ENCODE data around the gene ACKR3.

The ACKR3 gene

GRCh38 chr2:236616031-236616430 lies 46.4 kb downstream of the ACKR3 start:
- no peak for DNase-seq (ENCODE audit: low spot score in 2 of 2)
- no peaks in the 10 kb centered on the region for H3K9me3 Mint-ChIP-seq
- no peak overlapping the region for H3K27ac Mint-ChIP-seq (ENCODE audit: low read depth)
- no peak for ATAC-seq (replicated peaks; ENCODE audit: extremely low read depth, poor library complexity, severe bottlenecking)
- peaks cover 89% of the 10 kb centered on the region for H3K27me3 Mint-ChIP-seq
- peaks cover 4% of the 10 kb centered on the region for H3K4me1 Mint-ChIP-seq
- no peak overlapping the region for H3K4me3 Mint-ChIP-seq
- no peaks in the 10 kb centered on the region for H3K36me3 Mint-ChIP-seq (ENCODE audit: insufficient read depth)

GRCh38 chr2:236616624-236617023 lies 47.0 kb downstream of the ACKR3 start:
- no peak overlapping the region for H3K27ac Mint-ChIP-seq (ENCODE audit: low read depth)
- H3K36me3 Mint-ChIP-seq (ENCODE audit: insufficient read depth): no peaks in the 10 kb centered on the region
- ATAC-seq (replicated peaks; ENCODE audit: extremely low read depth, poor library complexity, severe bottlenecking) (no peak), DNase-seq (ENCODE audit: low spot score in 2 of 2) (no peak)
- no peak overlapping the region for H3K4me3 Mint-ChIP-seq
- peaks cover 4% of the 10 kb centered on the region for H3K4me1 Mint-ChIP-seq
- H3K27me3 Mint-ChIP-seq: peaks cover 90% of the 10 kb centered on the region
- no peaks in the 10 kb centered on the region for H3K9me3 Mint-ChIP-seq

- H3K9me3 Mint-ChIP-seq: no peaks in the 10 kb centered on the region
- ATAC-seq (replicated peaks; ENCODE audit: extremely low read depth, poor library complexity, severe bottlenecking) (no peak), DNase-seq (ENCODE audit: low spot score in 2 of 2) (no peak)
- peaks cover 4% of the 10 kb centered on the region for H3K4me1 Mint-ChIP-seq
- H3K27ac Mint-ChIP-seq (ENCODE audit: low read depth): no peak overlapping the region
- H3K4me3 Mint-ChIP-seq: no peak overlapping the region
- H3K27me3 Mint-ChIP-seq: peaks cover 92% of the 10 kb centered on the region
- no peaks in the 10 kb centered on the region for H3K36me3 Mint-ChIP-seq (ENCODE audit: insufficient read depth)
These were observed 47.7 kb downstream of the ACKR3 start for GRCh38 chr2:236617221-236617737.

- no peak for ATAC-seq (replicated peaks; ENCODE audit: extremely low read depth, poor library complexity, severe bottlenecking)
- H3K4me3 Mint-ChIP-seq: no peak overlapping the region
These were observed 48.2 kb downstream of the ACKR3 start for GRCh38 chr2:236617796-236618195.

GRCh38 chr2:236618370-236618769 lies 48.7 kb downstream of the ACKR3 start:
- H3K27me3 Mint-ChIP-seq: peaks cover 89% of the 10 kb centered on the region
- no peak overlapping the region for H3K4me3 Mint-ChIP-seq
- H3K36me3 Mint-ChIP-seq (ENCODE audit: insufficient read depth): no peaks in the 10 kb centered on the region
- H3K4me1 Mint-ChIP-seq: peaks cover 4% of the 10 kb centered on the region
- DNase-seq (ENCODE audit: low spot score in 2 of 2) (no peak), ATAC-seq (replicated peaks; ENCODE audit: extremely low read depth, poor library complexity, severe bottlenecking) (no peak)
- H3K27ac Mint-ChIP-seq (ENCODE audit: low read depth): no peak overlapping the region
- H3K9me3 Mint-ChIP-seq: no peaks in the 10 kb centered on the region

More at GRCh38 chr2:236617796-236618195, 48.2 kb downstream of the ACKR3 start:
- no peaks in the 10 kb centered on the region for H3K36me3 Mint-ChIP-seq (ENCODE audit: insufficient read depth)
- DNase-seq (ENCODE audit: low spot score in 2 of 2): no peak
- peaks cover 94% of the 10 kb centered on the region for H3K27me3 Mint-ChIP-seq
- no peaks in the 10 kb centered on the region for H3K9me3 Mint-ChIP-seq
- H3K4me1 Mint-ChIP-seq: peaks cover 4% of the 10 kb centered on the region
- H3K27ac Mint-ChIP-seq (ENCODE audit: low read depth): no peak overlapping the region

- Mint-ChIP-seq H3K4me1 (no peaks in the 10 kb centered on the region), H3K4me3 (no peak overlapping the region), H3K27ac (ENCODE audit: low read depth) (no peak overlapping the region), H3K36me3 (ENCODE audit: insufficient read depth) (no peaks in the 10 kb centered on the region), H3K27me3 (peaks cover 72% of the 10 kb centered on the region), H3K9me3 (no peaks in the 10 kb centered on the region)
- DNase-seq (ENCODE audit: low spot score in 2 of 2) (no peak), ATAC-seq (replicated peaks; ENCODE audit: extremely low read depth, poor library complexity, severe bottlenecking) (no peak)
These were observed 50.4 kb downstream of the ACKR3 start for GRCh38 chr2:236619910-236620612.

GRCh38 chr2:236621786-236622185 lies 52.2 kb downstream of the ACKR3 start:
- no peaks in the 10 kb centered on the region for H3K4me1 Mint-ChIP-seq
- DNase-seq (ENCODE audit: low spot score in 2 of 2): no peak
- no peak overlapping the region for H3K4me3 Mint-ChIP-seq
- H3K36me3 Mint-ChIP-seq (ENCODE audit: insufficient read depth): no peaks in the 10 kb centered on the region
- H3K9me3 Mint-ChIP-seq: no peaks in the 10 kb centered on the region
- H3K27ac Mint-ChIP-seq (ENCODE audit: low read depth): no peak overlapping the region
- ATAC-seq (replicated peaks; ENCODE audit: extremely low read depth, poor library complexity, severe bottlenecking): no peak
- H3K27me3 Mint-ChIP-seq: peaks cover 55% of the 10 kb centered on the region

- no peak overlapping the region for H3K27ac Mint-ChIP-seq (ENCODE audit: low read depth)
- no peak for ATAC-seq (replicated peaks; ENCODE audit: extremely low read depth, poor library complexity, severe bottlenecking)
- H3K27me3 Mint-ChIP-seq: peaks cover 51% of the 10 kb centered on the region
These were observed 52.6 kb downstream of the ACKR3 start for GRCh38 chr2:236622201-236622600.

GRCh38 chr2:236622660-236623059 lies 53.0 kb downstream of the ACKR3 start:
- peaks cover 46% of the 10 kb centered on the region for H3K27me3 Mint-ChIP-seq
- no peaks in the 10 kb centered on the region for H3K36me3 Mint-ChIP-seq (ENCODE audit: insufficient read depth)
- ATAC-seq (replicated peaks; ENCODE audit: extremely low read depth, poor library complexity, severe bottlenecking): no peak
- no peaks in the 10 kb centered on the region for H3K4me1 Mint-ChIP-seq
- no peak overlapping the region for H3K4me3 Mint-ChIP-seq
- no peak for DNase-seq (ENCODE audit: low spot score in 2 of 2)
- no peaks in the 10 kb centered on the region for H3K9me3 Mint-ChIP-seq
- H3K27ac Mint-ChIP-seq (ENCODE audit: low read depth): no peak overlapping the region

More at GRCh38 chr2:236622201-236622600, 52.6 kb downstream of the ACKR3 start:
- Mint-ChIP-seq H3K4me3 (no peak overlapping the region), H3K9me3 (no peaks in the 10 kb centered on the region), H3K4me1 (no peaks in the 10 kb centered on the region), H3K36me3 (ENCODE audit: insufficient read depth) (no peaks in the 10 kb centered on the region)
- no peak for DNase-seq (ENCODE audit: low spot score in 2 of 2)

GRCh38 chr2:236623816-236624215 lies 54.2 kb downstream of the ACKR3 start:
- DNase-seq (ENCODE audit: low spot score in 2 of 2): no peak
- ATAC-seq (replicated peaks; ENCODE audit: extremely low read depth, poor library complexity, severe bottlenecking): no peak
- Mint-ChIP-seq H3K4me3 (no peak overlapping the region), H3K9me3 (no peaks in the 10 kb centered on the region), H3K27me3 (peaks cover 37% of the 10 kb centered on the region), H3K36me3 (ENCODE audit: insufficient read depth) (no peaks in the 10 kb centered on the region), H3K4me1 (no peaks in the 10 kb centered on the region), H3K27ac (ENCODE audit: low read depth) (no peak overlapping the region)

- H3K36me3 Mint-ChIP-seq (ENCODE audit: insufficient read depth): no peaks in the 10 kb centered on the region
- DNase-seq (ENCODE audit: low spot score in 2 of 2) (no peak), ATAC-seq (replicated peaks; ENCODE audit: extremely low read depth, poor library complexity, severe bottlenecking) (no peak)
- no peaks in the 10 kb centered on the region for H3K4me1 Mint-ChIP-seq
- H3K9me3 Mint-ChIP-seq: no peaks in the 10 kb centered on the region
- H3K27me3 Mint-ChIP-seq: peaks cover 23% of the 10 kb centered on the region
- H3K27ac Mint-ChIP-seq (ENCODE audit: low read depth): no peak overlapping the region
- no peak overlapping the region for H3K4me3 Mint-ChIP-seq
These were observed 55.6 kb downstream of the ACKR3 start for GRCh38 chr2:236625156-236625690.

GRCh38 chr2:236626391-236627150 lies 56.9 kb downstream of the ACKR3 start:
- ATAC-seq (replicated peaks; ENCODE audit: extremely low read depth, poor library complexity, severe bottlenecking): no peak
- Mint-ChIP-seq H3K27ac (ENCODE audit: low read depth) (no peak overlapping the region), H3K36me3 (ENCODE audit: insufficient read depth) (no peaks in the 10 kb centered on the region), H3K4me1 (no peaks in the 10 kb centered on the region), H3K9me3 (no peaks in the 10 kb centered on the region), H3K27me3 (peaks cover 13% of the 10 kb centered on the region), H3K4me3 (no peak overlapping the region)
- no peak for DNase-seq (ENCODE audit: low spot score in 2 of 2)

- no peak for DNase-seq (ENCODE audit: low spot score in 2 of 2)
- peaks cover 13% of the 10 kb centered on the region for H3K27me3 Mint-ChIP-seq
- no peaks in the 10 kb centered on the region for H3K4me1 Mint-ChIP-seq
- no peak for ATAC-seq (replicated peaks; ENCODE audit: extremely low read depth, poor library complexity, severe bottlenecking)
- no peak overlapping the region for H3K4me3 Mint-ChIP-seq
- H3K9me3 Mint-ChIP-seq: no peaks in the 10 kb centered on the region
- no peak overlapping the region for H3K27ac Mint-ChIP-seq (ENCODE audit: low read depth)
- no peaks in the 10 kb centered on the region for H3K36me3 Mint-ChIP-seq (ENCODE audit: insufficient read depth)
These were observed 57.6 kb downstream of the ACKR3 start for GRCh38 chr2:236627193-236627592.
